Peyer's patch (tissue), 4 donors: ENCODE measurements around the gene MAPK14. TPM values are rescaled to one million over a fixed set of nuclear protein-coding genes. Genes with fewer than 3 reads are reported as not detected.
A peak's percentile ranks its signal among the peaks of the same experiment; 100 is the strongest.

ENCODE experiments used
- DNase-seq, 3 donors: peaks; one replicate each; pipeline ENCODE4 v3.0.0-alpha.2; 2017 to 2019
- H3K27ac ChIP-seq, 4 donors: fragments of 200-600 bp; sonication (generic); one replicate each; pipeline ENCODE4 v1.5.1; 2016 to 2019
- H3K27me3 ChIP-seq, 2 donors: fragments of 200-600 bp; sonication (generic); one replicate each; pipeline ENCODE4 v1.5.1; 2019
- H3K36me3 ChIP-seq, 3 donors: fragments of 200-600 bp; sonication (generic); one replicate each; pipeline ENCODE4 v1.5.1; 2016 to 2019
- H3K4me1 ChIP-seq, 4 donors: fragments of 200-600 bp; sonication (generic); one replicate each; pipeline ENCODE4 v1.5.1; 2016 to 2019
- H3K4me3 ChIP-seq, 4 donors: fragments of 200-600 bp; sonication (generic); 1 replicate in 3 of 4; 2 replicates in 1 of 4; pipeline ENCODE4 v1.5.1; 2016 to 2019; ENCODE audit warnings: mild to moderate bottlenecking in 1 of 4
- H3K9me3 ChIP-seq, 4 donors: fragments of 200-600 bp; sonication (generic); one replicate each; pipeline ENCODE4 v1.5.1; 2016 to 2019; ENCODE audit warnings: mild to moderate bottlenecking in 1 of 4
- CTCF ChIP-seq, 6 experiments: fragments of 450-650 bp in 4 of 6; fragments of 200-600 bp in 2 of 6; sonication (generic) in 1 of 6; IDR thresholded peaks; one replicate each; pipeline ENCODE4 v1.5.1; 2017 to 2019; ENCODE audit warnings: antibody characterized with exemption in 6 of 6, mild to moderate bottlenecking in 3 of 6, moderate library complexity in 1 of 6
- POLR2A ChIP-seq, 2 donors: fragments of 450-650 bp; IDR thresholded peaks; one replicate each; pipeline ENCODE4 v1.5.1; 2017; ENCODE audit warnings: antibody characterized with exemption in 2 of 2, mild to moderate bottlenecking in 2 of 2, moderate library complexity in 2 of 2
- total RNA-seq, 4 donors: library from RNA; depleted of rRNA; stranded (reverse); fragments of >200 nt; gene quantifications; one replicate each; pipeline ENCODE4 v1.1.0, GENCODE V29; 2016

The MAPK14 gene
- total RNA-seq, 4 donors from 2014 or later = 64.4 to 109 (median 97.4) TPM

GRCh38 chr6:36056178-36056577 is 28.6 kb downstream of the MAPK14 start:
- Histone ChIP-seq H3K36me3 (peaks cover 0 to 41% (median 0%) of the 10 kb centered on the region in 3 donors), H3K4me3 (no peak overlapping the region), H3K9me3 (no peaks in the 10 kb centered on the region), H3K4me1 (peaks cover 0 to 24% (median 0%) of the 10 kb centered on the region in 4 donors), H3K27me3 (no peaks in the 10 kb centered on the region), H3K27ac (no peak overlapping the region)
- TF ChIP-seq POLR2A (IDR thresholded peaks at IDR 0.05) (no peak), CTCF (IDR thresholded peaks at IDR 0.05) (no peak)
- DNase-seq = no peak

- TF ChIP-seq CTCF (IDR thresholded peaks at IDR 0.05) = no peak
- TF ChIP-seq POLR2A (IDR thresholded peaks at IDR 0.05) = no peak
- Histone ChIP-seq H3K27ac (no peak overlapping the region), H3K4me1 (peaks cover 0 to 21% (median 3%) of the 10 kb centered on the region in 4 donors), H3K27me3 (no peaks in the 10 kb centered on the region), H3K4me3 (no peak overlapping the region), H3K36me3 (peaks cover 0 to 22% (median 0%) of the 10 kb centered on the region in 3 donors), H3K9me3 (no peaks in the 10 kb centered on the region)
- no peak for DNase-seq
These were observed 33.6 kb downstream of the MAPK14 start for GRCh38 chr6:36061236-36061635.

GRCh38 chr6:36062247-36062646 is 34.6 kb downstream of the MAPK14 start:
- no peak overlapping the region for H3K4me3 ChIP-seq
- peaks cover 0 to 31% (median 5%) of the 10 kb centered on the region in 4 donors for H3K4me1 ChIP-seq
- peaks cover 0 to 22% (median 0%) of the 10 kb centered on the region in 3 donors for H3K36me3 ChIP-seq
- no peak for DNase-seq
- TF ChIP-seq POLR2A (IDR thresholded peaks at IDR 0.05) (no peak), CTCF (IDR thresholded peaks at IDR 0.05) (no peak)
- H3K27me3 ChIP-seq = no peaks in the 10 kb centered on the region
- no peak overlapping the region for H3K27ac ChIP-seq
- no peaks in the 10 kb centered on the region for H3K9me3 ChIP-seq

GRCh38 chr6:36063318-36064060 is 35.9 kb downstream of the MAPK14 start:
- no peak for DNase-seq
- H3K27ac ChIP-seq = no peak overlapping the region

GRCh38 chr6:36064770-36065396 is 37.3 kb downstream of the MAPK14 start:
- no peak for TF ChIP-seq POLR2A (IDR thresholded peaks at IDR 0.05)
- no peak for TF ChIP-seq CTCF (IDR thresholded peaks at IDR 0.05)
- Histone ChIP-seq H3K27me3 (no peaks in the 10 kb centered on the region), H3K36me3 (peaks cover 0 to 11% (median 0%) of the 10 kb centered on the region in 3 donors), H3K4me3 (no peak overlapping the region), H3K9me3 (no peaks in the 10 kb centered on the region), H3K4me1 (peaks cover 0 to 50% (median 10%) of the 10 kb centered on the region in 4 donors), H3K27ac (peak overlapping the region in 3 of 4 donors; percentile 11 to 76 (median 75))
- peak in 1 of 3 donors; percentile 60 for DNase-seq

More at GRCh38 chr6:36063318-36064060, 35.9 kb downstream of the MAPK14 start:
- peaks cover 0 to 22% (median 0%) of the 10 kb centered on the region in 3 donors for H3K36me3 ChIP-seq
- H3K9me3 ChIP-seq = no peaks in the 10 kb centered on the region
- H3K27me3 ChIP-seq = no peaks in the 10 kb centered on the region
- H3K4me1 ChIP-seq = peaks cover 0 to 41% (median 7%) of the 10 kb centered on the region in 4 donors
- TF ChIP-seq POLR2A (IDR thresholded peaks at IDR 0.05) (no peak), CTCF (IDR thresholded peaks at IDR 0.05) (no peak)
- no peak overlapping the region for H3K4me3 ChIP-seq
